Fibroblast of pulmonary artery (primary cell): ENCODE results near the gene DLGAP4.

Experiments
- DNase-seq: peaks from one replicate; pipeline ENCODE4 v3.0.0-alpha.2; 2010; ENCODE audit warnings: low read depth
- H3K4me3 ChIP-seq: replicated peaks from 2 replicates; pipeline ENCODE4 v1.5.1; 2011; ENCODE audit warnings: low read depth, mild to moderate bottlenecking, control low read depth, low read length, moderate library complexity
- CTCF ChIP-seq: IDR thresholded peaks from 2 replicates; pipeline ENCODE4 v1.5.1; 2011; ENCODE audit warnings: mild to moderate bottlenecking, control low read depth, low read length, inconsistent platforms; ENCODE audit errors: missing control alignments

DLGAP4 gene

GRCh38 chr20:36341331-36342020 is 35.3 kb downstream of the DLGAP4 start:
- TF ChIP-seq CTCF, result no peak
- no peak overlapping the region for H3K4me3 ChIP-seq
- no peak for DNase-seq

DNA sequence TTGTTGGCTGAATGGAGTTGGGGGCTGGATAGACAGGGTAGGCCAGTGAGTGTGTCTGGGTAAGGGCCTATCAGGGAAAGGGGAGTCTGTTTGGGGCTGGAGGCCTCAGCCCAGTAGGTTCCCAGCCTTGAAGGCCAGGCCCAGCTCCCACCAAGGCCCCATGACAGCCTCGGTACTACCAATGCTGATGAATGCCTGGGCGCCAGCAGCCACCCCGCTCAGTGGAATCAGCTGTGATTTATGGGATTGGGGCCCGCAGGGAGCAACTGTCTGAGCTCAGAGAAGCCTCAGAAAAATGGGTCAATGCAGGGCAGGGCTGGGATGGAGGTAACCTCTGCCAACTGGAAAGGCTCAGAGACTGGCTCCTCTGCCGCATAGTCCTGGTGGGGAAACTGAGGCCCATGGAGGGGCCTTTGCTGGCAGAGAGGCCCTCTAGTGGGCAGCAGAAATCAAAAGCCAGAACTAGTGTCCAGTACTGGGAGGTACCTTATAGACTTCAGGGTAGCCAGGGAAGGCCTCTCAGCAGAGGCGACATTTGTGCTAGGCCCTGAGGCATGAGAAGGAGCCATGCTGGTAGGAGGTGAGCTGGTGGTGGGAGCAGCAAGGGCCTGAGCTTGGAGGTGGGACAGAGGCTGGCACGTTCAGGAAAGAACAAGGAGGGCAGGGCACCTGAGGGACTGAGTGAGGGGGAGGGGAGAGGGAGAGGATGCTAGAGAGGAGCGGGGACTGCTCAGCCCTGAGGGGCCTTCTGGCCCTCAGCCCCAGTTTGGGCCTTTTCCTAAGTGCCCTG is 36.4 kb downstream of the DLGAP4 start:
- no peak for DNase-seq
- no peak overlapping the region for H3K4me3 ChIP-seq
- TF ChIP-seq CTCF, result no peak

DNA sequence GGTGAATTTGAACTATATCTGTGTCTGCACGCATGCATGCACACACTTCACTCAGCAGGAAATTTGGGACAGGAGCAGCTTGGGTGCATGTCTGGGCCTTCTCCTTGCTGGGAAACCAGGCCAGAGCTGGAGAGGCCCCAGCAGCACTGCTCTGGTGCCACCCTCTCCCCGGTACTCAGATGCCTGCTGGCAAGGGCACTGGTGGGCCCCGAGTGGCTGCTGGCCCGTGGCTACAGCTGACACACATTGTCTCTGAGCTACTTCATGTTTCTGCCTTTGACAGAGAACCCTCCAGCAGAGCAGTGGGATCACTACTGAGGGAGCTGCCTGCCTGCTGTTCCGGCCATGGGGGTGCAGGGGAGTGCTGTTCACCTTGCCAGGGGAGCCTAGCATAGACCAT is 37.5 kb downstream of the DLGAP4 start:
- no peak for TF ChIP-seq CTCF
- no peak for DNase-seq
- H3K4me3 ChIP-seq, result no peak overlapping the region

DNA sequence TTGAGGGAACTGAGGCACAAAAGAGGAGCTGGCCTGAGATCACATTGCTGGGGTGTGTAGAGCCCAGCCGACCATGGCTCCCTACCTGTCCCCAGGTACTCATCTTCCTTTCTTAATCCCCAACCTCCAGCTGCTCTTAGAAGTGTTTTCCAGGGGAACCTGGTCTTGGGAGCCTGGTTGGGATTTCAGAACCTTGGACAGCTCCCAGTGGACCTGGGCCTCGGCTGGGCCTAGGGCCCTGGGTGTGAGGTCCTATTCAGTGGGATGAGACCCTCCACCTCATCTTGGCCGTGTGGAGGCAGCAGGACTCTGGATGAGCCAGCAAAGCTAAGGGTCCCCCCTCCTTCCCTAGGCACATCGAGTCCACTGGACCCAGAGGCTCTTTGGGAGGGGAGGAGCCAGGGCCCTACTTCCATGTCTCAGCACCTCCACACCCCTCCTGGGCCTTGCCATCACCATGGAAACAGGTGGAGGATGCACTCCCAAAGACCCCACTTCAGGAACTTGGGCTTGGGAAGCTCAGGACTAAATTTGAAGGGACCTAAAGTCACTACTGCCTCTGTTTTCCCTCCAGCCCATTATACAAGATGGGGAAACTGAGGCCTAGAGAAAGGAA is 38.5 kb downstream of the DLGAP4 start:
- no peak overlapping the region for H3K4me3 ChIP-seq
- TF ChIP-seq CTCF, result no peak
- DNase-seq, result peak; percentile 69

GRCh38 chr20:36346256-36346655 is 40.1 kb downstream of the DLGAP4 start:
- H3K4me3 ChIP-seq, result no peak overlapping the region
- no peak for DNase-seq
- TF ChIP-seq CTCF, result no peak

GRCh38 chr20:36349384-36350170 is 43.4 kb downstream of the DLGAP4 start:
- no peak for DNase-seq
- H3K4me3 ChIP-seq, result no peak overlapping the region
- no peak for TF ChIP-seq CTCF
